ENCODE measurements around the gene ZC3H12A. TPM values are rescaled to one million over a fixed set of nuclear protein-coding genes. Genes with fewer than 3 reads are reported as not detected.

Gene ZC3H12A
- total RNA-seq, 4 donors from 2014 or later: 5.8 to 41.9 (median 28.8) TPM

DNA sequence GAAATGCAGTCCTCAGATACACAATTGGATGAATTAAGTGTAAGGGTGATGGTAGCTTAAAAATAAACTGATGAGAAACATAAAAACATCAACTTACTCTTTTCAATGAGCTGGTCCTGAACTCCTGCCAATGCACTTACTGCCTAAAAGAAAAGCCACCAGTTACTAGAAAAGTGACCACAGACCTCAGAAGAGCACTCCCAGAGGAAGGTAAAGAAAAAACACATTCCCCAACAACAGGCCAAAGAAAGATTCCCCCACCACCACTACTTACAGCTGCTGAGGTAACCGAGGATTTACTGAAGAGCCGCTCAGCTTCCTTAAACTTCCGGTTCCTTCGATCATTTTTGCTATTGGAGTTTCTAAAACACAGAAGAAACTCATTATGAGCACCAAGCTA, 34.8 kb downstream of the ZC3H12A start:
- Histone ChIP-seq H3K27me3 (no peaks in the 10 kb centered on the region), H3K4me1 (peaks cover 5 to 19% (median 8%) of the 10 kb centered on the region in 4 donors), H3K27ac (no peak overlapping the region), H3K36me3 (peaks cover 0 to 27% (median 12%) of the 10 kb centered on the region in 4 donors), H3K4me3 (no peak overlapping the region), H3K9me3 (no peaks in the 10 kb centered on the region)
- in situ Hi-C loops (cut with MboI; ENCODE audit: low pct_ligation_motif_present in 1 of 4, low pct_unique_long_range_greater_than_20kb in 1 of 4, low sequenced_read_pairs in 3 of 4): loop anchor here in 1 of 4 donors (10.0 kb wide), 1 partner anchor 54 kb away; no protein-coding TSS in a partner anchor
- intact Hi-C loops (cut with DNase I; ENCODE audit: low total_unique reads): no loop called here
- TF ChIP-seq POLR2AphosphoS5 (IDR thresholded peaks at IDR 0.05): no peak
- TF ChIP-seq, protein P1, sequence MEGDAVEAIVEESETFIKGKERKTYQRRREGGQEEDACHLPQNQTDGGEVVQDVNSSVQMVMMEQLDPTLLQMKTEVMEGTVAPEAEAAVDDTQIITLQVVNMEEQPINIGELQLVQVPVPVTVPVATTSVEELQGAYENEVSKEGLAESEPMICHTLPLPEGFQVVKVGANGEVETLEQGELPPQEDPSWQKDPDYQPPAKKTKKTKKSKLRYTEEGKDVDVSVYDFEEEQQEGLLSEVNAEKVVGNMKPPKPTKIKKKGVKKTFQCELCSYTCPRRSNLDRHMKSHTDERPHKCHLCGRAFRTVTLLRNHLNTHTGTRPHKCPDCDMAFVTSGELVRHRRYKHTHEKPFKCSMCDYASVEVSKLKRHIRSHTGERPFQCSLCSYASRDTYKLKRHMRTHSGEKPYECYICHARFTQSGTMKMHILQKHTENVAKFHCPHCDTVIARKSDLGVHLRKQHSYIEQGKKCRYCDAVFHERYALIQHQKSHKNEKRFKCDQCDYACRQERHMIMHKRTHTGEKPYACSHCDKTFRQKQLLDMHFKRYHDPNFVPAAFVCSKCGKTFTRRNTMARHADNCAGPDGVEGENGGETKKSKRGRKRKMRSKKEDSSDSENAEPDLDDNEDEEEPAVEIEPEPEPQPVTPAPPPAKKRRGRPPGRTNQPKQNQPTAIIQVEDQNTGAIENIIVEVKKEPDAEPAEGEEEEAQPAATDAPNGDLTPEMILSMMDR (IDR thresholded peaks at IDR 0.05): no peak
- 77% methylated on average over 4 of the region's 4 CpGs; no CpG with 5 or more reads in 1 of the 2 donors for WGBS, 2 donors (ENCODE audit: low coverage in 1 of 2)
- no peak for DNase-seq

DNA sequence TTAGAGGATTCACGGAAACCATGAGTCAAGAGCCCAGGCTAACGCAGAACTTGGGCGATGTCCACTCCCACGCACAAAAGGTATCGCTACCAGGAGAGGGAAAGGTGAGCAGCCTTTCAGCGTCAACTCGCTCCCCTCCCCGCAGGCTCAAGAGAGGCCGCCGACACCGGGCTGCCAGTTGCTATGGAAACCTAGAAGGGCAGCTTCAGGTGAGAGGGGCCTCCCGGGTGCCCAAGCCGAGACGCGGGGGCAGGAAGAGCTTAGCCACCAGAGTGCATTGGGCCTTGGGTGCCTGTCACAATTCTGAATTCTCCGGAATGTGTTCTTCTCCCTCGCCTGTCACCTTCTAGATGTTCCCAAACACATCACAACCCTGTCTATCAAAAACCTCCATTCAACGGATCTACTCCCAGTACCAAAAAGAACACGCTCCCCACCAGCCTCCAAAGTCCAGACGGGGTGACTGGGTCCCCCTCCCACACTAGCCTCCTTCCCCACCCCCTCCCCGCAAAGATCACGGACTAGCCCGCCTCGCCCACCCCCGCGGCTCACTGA, 39.5 kb downstream of the ZC3H12A start:
- peaks cover 0 to 6% (median 2%) of the 10 kb centered on the region in 4 donors for H3K36me3 ChIP-seq
- H3K9me3 ChIP-seq: no peaks in the 10 kb centered on the region
- 2 to 20% methylated on average over 1 to 24 of the region's 26 CpGs for WGBS, 2 donors (ENCODE audit: low coverage in 1 of 2)
- no peak for TF ChIP-seq EP300 (IDR thresholded peaks at IDR 0.05; ENCODE audit: low read depth)
- no peak for TF ChIP-seq POLR2A (IDR thresholded peaks at IDR 0.05)
- TF ChIP-seq POLR2AphosphoS5 (IDR thresholded peaks at IDR 0.05): no peak
- TF ChIP-seq, protein P1 (IDR thresholded peaks at IDR 0.05): no peak
- H3K27ac ChIP-seq: peak overlapping the region; percentile 95 to 98 (median 98)
- in situ Hi-C loops (cut with MboI; ENCODE audit: low pct_ligation_motif_present in 1 of 4, low pct_unique_long_range_greater_than_20kb in 1 of 4, low sequenced_read_pairs in 3 of 4): no loop called here
- intact Hi-C loops (cut with DNase I; ENCODE audit: low total_unique reads): loop anchor here (5.0 kb wide), 1 partner anchor 298 kb away; no protein-coding TSS in a partner anchor
- H3K27me3 ChIP-seq: no peaks in the 10 kb centered on the region
- DNase-seq: peak; percentile 33
- H3K4me3 ChIP-seq: peak overlapping the region; percentile 73 to 96 (median 92)
- peaks cover 10 to 26% (median 13%) of the 10 kb centered on the region in 4 donors for H3K4me1 ChIP-seq

DNA sequence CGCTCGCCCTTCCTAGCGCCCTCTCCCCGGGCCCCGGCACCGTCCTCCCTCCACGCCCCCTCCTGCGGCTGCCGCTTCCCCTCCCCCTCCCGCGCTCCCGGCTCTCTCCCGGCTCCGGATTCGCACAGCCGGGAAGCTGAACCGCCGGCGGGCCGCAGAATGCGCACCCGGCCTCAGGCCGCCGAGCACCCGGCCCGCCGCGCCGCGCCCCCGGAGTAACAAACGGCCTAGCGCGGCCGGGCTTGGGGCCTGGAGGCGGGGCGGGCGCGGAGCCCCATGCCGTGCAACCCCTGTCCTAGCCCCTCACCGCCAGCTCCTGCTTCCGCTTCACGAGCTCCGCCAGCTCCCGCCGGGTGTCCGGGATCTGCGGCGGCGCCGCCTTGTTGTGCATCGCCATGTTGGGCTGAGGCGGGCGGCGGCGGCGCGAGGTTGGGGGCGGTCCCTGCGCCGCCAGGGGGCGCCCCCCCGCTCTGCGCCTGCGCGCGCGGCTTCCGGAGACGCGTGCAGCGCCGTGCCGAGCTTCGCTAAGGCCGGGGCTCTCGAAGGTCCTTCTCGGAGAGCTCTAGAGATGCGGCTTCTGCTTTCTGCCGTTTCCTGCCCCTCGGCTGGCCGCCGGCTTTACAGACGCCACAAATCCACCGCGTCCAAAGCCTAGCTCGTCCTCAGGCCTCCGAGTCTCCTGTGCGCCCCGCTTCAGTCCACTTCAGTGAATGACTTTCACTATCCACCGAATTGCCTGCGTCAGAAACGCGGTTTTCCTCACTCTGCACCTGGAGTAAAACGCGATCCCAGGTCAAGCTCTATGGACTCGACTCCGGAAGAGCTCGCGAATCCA, 40.2 kb downstream of the ZC3H12A start, which contains the start of gene MEAF6:
MEAF6 (minus strand) TSS at position 417 of the 835 bp plus-strand sequence; CDS start at position 397, 20 bp downstream.
- Histone ChIP-seq H3K4me1 (peaks cover 10 to 26% (median 13%) of the 10 kb centered on the region in 4 donors), H3K27me3 (no peaks in the 10 kb centered on the region), H3K36me3 (no peaks in the 10 kb centered on the region), H3K27ac (peak within 1 kb of the TSS; percentile 95 to 98 (median 98)), H3K9me3 (no peaks in the 10 kb centered on the region), H3K4me3 (peak within 1 kb of the TSS; percentile 73 to 96 (median 92))
- WGBS, 2 donors (ENCODE audit: low coverage in 1 of 2): 0% methylated on average over 64 of the region's 100 CpGs; no CpG with 5 or more reads in 1 of the 2 donors
- intact Hi-C loops (cut with DNase I; ENCODE audit: low total_unique reads): loop anchor here (5.0 kb wide), 1 partner anchor 298 kb away; no protein-coding TSS in a partner anchor
- DNase-seq: peak; percentile 86
- TF ChIP-seq, protein P1 (IDR thresholded peaks at IDR 0.05): peak in 4 of 5 experiments; percentile 61 to 89 (median 70)
- TF ChIP-seq EP300 (IDR thresholded peaks at IDR 0.05; ENCODE audit: low read depth): no peak
- TF ChIP-seq POLR2A (IDR thresholded peaks at IDR 0.05): peak; percentile 79
- TF ChIP-seq POLR2AphosphoS5 (IDR thresholded peaks at IDR 0.05): peak; percentile 66 to 85 (median 80)
- in situ Hi-C loops (cut with MboI; ENCODE audit: low pct_ligation_motif_present in 1 of 4, low pct_unique_long_range_greater_than_20kb in 1 of 4, low sequenced_read_pairs in 3 of 4): no loop called here

All from transverse colon (tissue), 4 donors.